Fibroblast of pulmonary artery (primary cell): ENCODE results near the gene GNAO1.

Source experiments
- DNase-seq: peaks from one replicate; pipeline ENCODE4 v3.0.0-alpha.2; 2010; ENCODE audit warnings: low read depth
- H3K4me3 ChIP-seq: replicated peaks from 2 replicates; pipeline ENCODE4 v1.5.1; 2011; ENCODE audit warnings: low read depth, mild to moderate bottlenecking, control low read depth, low read length, moderate library complexity
- CTCF ChIP-seq: IDR thresholded peaks from 2 replicates; pipeline ENCODE4 v1.5.1; 2011; ENCODE audit warnings: mild to moderate bottlenecking, control low read depth, low read length, inconsistent platforms; ENCODE audit errors: missing control alignments

GNAO1 gene

GRCh38 chr16:56336711-56337110 lies 145.4 kb downstream of the GNAO1 start:
- TF ChIP-seq CTCF = no peak
- DNase-seq = no peak
- H3K4me3 ChIP-seq = no peak overlapping the region

DNA sequence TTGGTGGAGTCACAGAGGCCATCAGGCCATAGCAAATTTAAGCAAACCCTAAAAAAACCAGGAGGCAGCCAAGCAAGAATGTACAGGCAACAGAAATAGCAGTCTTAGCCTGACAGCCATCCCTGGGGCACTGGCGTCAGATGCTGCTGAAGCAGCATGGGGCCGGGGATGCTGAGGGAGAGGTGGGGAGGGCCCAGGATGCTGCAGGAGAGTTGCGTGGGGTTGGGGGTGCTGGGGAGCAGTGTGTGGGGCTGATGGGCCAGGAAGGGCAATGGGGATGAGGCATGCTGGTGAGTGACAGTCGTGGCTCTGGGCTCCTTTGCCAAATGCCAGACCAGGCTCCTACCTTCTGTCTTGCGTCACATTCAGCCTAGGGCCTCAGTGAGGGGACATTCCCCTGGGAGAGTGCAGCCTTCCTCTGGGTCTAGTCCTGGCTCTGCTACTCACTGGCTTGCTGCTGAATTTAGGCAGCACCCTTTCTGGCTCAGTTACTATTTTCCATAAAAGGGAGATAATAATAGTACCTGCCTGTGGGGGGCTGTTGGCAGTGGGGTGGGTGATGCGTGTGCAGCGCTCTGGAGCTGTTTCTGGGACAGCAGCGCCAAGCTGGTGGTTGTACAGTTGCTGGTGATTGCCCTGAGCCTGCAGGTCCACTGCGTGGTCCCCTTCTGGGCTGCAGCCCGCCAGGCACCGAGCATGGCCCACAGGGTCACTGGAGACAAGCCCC lies 146.0 kb downstream of the GNAO1 start:
- TF ChIP-seq CTCF = no peak
- no peak for DNase-seq

DNA sequence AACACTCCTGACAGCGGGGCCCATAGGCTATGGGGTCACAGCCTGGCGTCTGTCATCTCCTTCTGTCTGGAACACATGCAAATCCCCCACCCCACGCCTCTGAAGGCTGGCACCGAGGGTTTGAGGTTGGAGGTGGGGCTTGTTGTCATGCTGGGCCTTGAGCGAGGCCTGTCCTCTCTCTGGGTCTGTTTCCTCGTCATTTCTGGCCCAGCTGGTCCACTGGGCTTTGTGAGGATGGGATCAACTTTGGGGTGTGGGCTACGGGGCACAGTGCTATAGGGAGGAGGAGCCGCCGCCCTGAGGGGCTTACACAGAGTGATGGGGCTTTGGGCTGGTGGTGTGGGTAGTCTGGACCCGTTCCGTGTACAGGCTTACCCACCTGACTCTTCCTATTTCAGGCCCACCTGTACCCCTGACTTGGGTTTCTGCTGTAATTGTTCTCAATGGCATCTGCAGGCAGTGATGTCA lies 146.6 kb downstream of the GNAO1 start:
- TF ChIP-seq CTCF = no peak
- H3K4me3 ChIP-seq = no peak overlapping the region
- DNase-seq = no peak

More for the DNA sequence above, 146.0 kb downstream of the GNAO1 start:
- no peak overlapping the region for H3K4me3 ChIP-seq

- H3K4me3 ChIP-seq = no peak overlapping the region
- no peak for TF ChIP-seq CTCF
- DNase-seq = no peak
Observed at GRCh38 chr16:56338566-56339318, 147.5 kb downstream of the GNAO1 start.

DNA sequence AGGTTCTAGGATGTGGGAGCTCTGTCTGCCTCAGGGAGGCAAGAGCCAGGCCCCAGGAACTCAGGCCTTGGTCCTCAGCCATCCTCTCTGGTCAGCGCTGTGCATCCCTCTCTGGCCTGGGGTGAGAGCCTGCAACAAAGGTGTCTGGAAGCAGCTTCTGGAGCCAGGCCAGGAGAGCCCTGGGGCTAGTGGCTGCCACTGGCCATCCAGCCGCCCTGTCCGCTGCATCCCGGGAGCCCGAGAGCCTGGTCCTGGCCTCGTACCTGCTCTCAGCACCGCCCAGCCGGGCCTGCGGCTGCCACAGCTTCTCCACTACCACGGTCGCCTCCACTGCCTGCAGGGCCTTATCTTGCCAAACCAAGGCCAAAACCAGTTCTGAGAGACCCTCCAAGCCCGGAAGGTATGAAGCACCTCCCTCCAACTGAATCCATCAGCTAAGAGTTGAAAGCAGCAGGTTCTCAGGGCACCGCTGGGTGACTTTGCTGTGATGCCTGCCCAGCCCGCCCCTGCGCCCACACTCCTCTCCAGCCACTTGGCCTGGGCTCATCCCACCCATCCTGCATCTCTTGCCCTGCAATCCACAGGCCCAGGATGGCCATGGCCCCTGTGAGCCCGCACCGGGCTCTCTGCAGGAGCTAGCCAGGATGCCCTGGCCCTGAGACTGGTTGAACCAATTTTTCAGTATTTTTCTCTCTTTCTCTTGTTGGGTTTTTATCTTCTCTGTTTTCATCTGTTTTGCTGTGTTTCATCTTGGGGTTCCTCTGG lies 148.3 kb downstream of the GNAO1 start:
- no peak for DNase-seq
- no peak overlapping the region for H3K4me3 ChIP-seq
- TF ChIP-seq CTCF = no peak

GRCh38 chr16:56340416-56340815 lies 149.1 kb downstream of the GNAO1 start:
- no peak for DNase-seq
- H3K4me3 ChIP-seq = no peak overlapping the region
- TF ChIP-seq CTCF = no peak
